Ovary (tissue), 3 donors: ENCODE measurements around the gene EYS.

Experiments
- CTCF ChIP-seq, 3 donors: fragments of 450-650 bp in 2 of 3; fragments of 200-600 bp in 1 of 3; IDR thresholded peaks; one replicate each; pipeline versions ENCODE4 v1.5.1 to v1.8.0; 2016 to 2022; ENCODE audit warnings: antibody characterized with exemption in 3 of 3, mild to moderate bottlenecking in 1 of 3
- POLR2A ChIP-seq: fragments of 450-650 bp; IDR thresholded peaks from one replicate; pipeline ENCODE4 v1.6.1; 2017; ENCODE audit warnings: antibody characterized with exemption, mild to moderate bottlenecking, moderate library complexity
- donor health status: DM: no; HTN: no; CAD: no.

- TF ChIP-seq POLR2A: no peak
- TF ChIP-seq CTCF (IDR thresholded peaks at IDR 0.05): no peak
Observed at GRCh38 chr6:64054861-64055260, 1652.2 kb downstream of the EYS start.
